HG03045 (cell line): ENCODE data around the gene SLC17A2.
"Not testable (repeated sequence)": the region's sequence is repeated elsewhere in the genome, so short reads cannot be mapped to it uniquely, and the experiment has no call there.

Experiments
- ATAC-seq: cut with Tn5 transposase; IDR thresholded peaks from one replicate; pipeline ENCODE4 v1.9.1; 2021; ENCODE audit warnings: mild to moderate bottlenecking, moderate library complexity; ENCODE audit not compliant: unreplicated experiment

The SLC17A2 gene

GRCh38 chr6:25952535-25952934 lies 22.0 kb upstream of the SLC17A2 start:
- no peak for ATAC-seq

GRCh38 chr6:25951296-25952032 lies 21.0 kb upstream of the SLC17A2 start:
- ATAC-seq: no peak

GRCh38 chr6:25950297-25950696 lies 19.8 kb upstream of the SLC17A2 start:
- ATAC-seq: no peak

DNA sequence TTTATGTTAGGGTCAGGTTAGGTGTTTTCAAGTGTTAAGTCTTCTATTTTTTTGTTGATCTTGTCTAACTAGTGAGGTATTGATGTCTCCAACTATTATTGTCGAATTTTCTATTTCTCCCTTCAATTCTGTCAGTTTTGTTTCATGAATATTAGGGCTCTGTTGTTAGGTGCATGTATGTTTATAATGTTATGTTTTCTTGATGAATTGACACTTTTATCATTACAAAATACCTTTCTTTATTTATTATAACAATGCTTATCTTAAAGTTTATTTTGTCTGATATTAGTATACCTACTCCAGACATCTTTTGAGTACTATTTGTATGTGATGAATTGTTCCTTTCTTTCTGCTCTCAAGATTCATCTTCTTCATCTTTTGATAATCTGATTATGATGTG lies 19.2 kb upstream of the SLC17A2 start:
- no peak for ATAC-seq

DNA sequence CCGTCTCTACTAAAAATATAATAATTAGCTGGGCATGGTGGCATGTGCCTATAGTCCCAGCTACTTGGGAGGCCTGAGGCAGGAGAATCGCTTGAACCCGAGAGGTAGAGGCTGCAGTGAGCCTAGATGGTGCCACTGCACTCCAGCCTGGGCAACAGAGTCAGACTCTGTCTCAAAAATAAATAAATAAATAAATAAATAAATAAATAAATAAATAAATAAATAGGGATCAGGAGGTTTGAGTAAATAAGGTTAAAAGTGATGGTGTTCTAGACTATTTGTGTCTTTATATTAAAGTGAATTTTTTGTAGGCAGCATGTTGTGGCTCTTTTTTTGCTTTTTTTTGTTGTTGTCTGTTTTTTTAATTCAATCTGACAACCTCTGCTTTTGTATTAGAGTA lies 17.0 kb upstream of the SLC17A2 start:
- not testable (repeated sequence) for ATAC-seq

- no peak for ATAC-seq
Measured at GRCh38 chr6:25946631-25947030, 16.1 kb upstream of the SLC17A2 start.

DNA sequence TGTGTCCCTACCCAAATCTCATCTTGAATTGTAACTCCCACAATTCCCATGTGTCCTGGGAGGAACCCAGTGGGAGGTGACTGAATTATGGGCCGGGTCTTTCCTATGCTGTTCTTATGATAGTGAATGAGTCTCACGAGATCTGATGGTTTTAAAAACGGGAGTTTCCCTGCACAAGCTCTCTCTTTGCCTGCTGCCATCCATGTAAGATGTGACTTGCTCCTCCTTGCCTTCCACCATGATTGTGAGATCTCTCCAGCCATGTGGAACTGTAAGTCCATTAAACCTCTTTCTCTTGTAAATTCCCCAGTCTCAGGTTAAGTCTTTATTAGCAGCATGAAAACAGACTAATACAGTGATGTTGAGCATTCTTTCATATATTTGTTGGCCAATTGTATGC lies 15.2 kb upstream of the SLC17A2 start:
- not testable (repeated sequence) for ATAC-seq

DNA sequence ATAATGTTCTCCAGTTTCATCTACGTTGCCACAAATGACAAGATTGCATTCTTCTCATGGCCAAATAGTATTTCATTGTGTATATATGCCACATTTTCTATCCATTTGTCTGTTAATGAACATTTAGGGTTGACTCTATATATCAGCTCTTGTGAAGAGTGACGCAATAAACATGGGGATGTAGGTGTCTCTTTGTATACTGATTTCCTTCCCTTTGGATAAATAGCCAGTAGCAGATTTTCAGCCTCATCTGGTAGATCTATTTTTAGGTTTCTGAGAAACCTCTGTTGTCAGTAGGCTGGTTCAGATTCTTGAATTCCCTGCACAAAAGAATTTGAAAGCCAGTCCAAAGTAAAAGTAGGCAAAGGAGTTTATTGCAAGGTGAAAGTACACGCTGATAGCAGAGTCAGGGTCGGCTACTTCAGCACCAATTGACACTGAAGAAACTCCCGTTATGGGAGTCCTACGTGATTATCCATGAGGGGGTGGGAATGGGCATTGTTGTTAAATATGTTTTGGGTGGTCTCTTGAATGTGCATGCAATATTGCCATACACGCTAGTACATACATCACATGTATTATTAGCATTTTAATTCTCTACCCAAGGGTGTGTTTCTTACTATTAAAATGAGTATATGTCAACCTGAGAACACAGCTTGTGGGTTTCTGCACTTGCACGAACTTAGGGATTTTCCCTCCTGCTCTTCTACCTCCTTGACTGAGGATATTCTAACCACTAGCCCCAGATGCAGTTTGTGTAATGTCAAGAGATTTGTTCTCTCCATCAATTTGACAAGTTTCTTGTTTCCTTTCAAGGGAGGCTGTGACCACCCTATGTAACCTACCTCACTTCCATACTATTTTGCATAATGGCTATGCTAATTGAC lies 14.4 kb upstream of the SLC17A2 start:
- peak; percentile 92 for ATAC-seq

GRCh38 chr6:25943887-25944286 lies 13.4 kb upstream of the SLC17A2 start:
- ATAC-seq: no peak

DNA sequence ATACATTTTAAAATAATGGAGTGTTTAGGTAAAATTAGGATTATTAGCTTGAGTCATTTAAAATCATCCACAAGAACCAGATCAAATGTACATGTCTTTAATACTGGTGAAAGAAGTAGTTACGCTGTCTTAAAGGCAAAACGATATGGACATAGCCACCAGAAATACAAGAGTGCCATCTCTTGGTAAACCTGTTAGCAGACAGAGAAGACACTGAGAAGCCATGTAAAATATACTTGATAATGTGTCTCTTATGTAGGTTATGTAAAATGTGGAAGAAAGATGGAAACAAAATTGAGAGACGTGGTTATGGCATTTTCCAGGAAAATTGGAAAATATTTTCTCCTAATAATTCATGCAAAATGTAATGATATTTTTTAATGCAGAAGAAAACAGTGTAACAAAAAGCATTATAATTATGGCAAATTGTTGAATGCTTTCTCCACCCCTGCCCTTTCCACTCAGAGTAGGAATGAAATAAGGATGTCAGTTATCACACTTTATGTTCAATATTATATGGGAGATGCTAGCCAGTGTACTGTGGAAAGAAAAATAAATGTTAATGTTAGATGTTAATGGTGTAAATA lies 12.2 kb upstream of the SLC17A2 start:
- no peak for ATAC-seq

DNA sequence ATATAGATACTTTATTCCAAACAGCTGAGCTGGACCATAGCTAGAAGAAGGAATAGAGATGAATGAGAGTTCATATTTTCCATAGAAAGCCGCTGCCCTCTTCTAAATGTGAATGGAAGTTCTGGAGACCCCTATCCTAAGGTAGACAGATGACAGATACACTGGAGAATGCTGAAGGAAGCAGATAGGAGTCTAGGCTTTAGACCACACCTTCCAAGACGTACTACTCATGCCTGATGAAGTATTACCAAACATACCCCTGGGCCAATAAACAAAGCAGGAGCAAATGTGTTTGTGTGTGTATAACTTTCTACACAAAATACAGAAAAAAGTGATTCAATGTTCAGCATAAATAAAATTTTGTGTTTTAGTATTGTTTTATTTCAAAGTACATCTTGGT lies 9.1 kb upstream of the SLC17A2 start:
- no peak for ATAC-seq

DNA sequence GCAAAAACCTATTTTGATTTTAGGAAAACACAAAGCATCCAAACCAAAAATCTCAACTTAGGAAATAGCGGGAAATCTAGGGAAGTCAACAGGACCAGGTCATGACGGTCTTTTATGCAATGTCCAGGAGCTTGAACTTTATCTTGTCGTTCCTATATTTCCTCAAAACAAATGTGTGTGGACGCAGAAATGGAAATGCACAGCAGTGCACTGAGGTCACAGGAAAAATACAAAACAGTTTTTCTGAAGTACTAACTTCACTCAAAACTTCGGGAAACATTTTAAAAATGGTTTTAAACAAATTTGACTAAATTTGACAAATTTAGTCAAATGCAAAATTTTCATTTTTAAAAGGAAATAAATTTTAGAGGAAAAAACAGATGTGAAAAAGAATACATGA lies 5.5 kb upstream of the SLC17A2 start:
- ATAC-seq: no peak

DNA sequence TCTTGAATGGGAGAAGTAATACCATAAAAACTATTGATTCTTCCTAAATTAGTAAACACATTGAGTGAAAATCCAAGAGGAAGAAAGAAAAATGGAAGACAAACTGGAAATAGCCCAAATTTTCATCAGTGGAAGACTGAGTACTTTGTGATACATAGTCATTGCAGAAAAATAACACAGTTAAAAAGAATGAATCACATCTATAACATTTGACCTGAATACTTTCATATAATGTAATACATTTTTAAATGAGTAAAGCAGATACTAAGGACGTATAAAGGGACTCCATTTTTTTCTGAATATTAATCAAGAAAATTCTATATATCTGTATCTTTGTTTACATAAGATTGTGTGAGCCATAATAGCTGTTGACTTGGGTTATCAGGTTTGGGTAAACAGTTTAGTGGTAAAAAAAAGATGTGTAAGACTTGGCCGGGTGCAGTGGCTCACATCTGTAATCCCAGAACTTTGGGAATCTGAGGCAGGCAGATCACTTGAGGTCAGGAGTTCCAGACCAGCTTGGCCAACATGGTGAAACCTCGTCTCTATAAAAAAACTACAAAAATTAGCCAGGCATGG lies 4.3 kb upstream of the SLC17A2 start:
- no peak for ATAC-seq

DNA sequence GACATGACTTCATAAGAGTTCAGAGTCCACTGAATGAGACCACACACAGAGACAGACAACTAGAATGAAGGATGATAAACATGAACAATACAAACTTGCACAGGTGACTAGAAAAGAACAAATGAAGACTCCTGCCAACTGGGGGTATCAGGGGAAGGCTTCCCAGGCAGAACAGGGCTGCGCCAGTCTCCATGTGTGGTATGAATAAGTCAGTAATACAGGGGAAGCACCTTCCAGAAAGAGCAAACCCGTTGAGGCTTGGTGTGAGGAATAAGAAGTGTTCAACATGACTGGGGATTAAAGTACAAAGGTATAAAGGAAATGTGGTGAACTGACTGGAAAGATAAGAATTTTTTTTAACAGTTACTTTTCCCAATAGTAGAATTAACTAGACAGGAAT lies 3.7 kb upstream of the SLC17A2 start:
- no peak for ATAC-seq

DNA sequence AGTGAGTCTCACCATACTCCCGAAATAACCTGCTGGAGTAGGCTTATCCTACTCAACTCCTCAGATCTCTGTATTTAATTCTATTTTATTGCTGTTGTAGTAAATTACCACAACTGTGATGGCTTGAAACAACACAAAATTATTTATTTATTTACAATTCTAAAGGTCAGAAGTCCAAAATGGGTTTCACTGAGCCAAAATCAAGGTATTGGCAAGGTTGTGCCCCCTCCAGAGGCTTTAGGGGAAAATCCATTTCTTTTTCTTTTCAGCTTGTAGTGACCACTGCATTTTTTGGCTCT lies 869 bp upstream of the SLC17A2 start:
- ATAC-seq: no peak

- not testable (repeated sequence) for ATAC-seq
Measured at GRCh38 chr6:25929785-25930184, 706 bp downstream of the SLC17A2 start.

GRCh38 chr6:25928562-25929324 lies 1.7 kb downstream of the SLC17A2 start:
- ATAC-seq: no peak

DNA sequence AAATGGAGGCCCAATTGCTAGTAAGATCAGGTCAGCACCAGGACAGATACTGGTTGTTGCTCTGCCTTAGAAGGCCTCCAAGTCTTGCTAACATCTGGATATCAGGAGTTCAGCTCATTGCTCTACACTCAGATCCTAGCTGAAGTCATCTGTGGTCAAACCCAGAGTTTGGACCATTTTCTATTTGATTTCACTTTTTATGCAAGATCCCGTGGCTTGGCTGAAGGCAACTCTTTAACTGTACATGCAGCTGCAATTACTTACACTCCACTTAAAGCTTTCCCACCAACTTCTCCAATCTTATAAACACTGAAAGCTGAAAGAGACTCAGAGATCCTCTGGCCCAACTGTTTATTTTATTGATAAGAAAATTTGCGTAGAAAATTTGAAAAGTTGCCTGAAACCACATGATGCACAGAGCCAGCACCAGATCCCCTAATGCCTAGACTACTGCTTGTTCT lies 2.7 kb downstream of the SLC17A2 start:
- no peak for ATAC-seq

- no peak for ATAC-seq
Measured at GRCh38 chr6:25927178-25927577, 3.3 kb downstream of the SLC17A2 start.

DNA sequence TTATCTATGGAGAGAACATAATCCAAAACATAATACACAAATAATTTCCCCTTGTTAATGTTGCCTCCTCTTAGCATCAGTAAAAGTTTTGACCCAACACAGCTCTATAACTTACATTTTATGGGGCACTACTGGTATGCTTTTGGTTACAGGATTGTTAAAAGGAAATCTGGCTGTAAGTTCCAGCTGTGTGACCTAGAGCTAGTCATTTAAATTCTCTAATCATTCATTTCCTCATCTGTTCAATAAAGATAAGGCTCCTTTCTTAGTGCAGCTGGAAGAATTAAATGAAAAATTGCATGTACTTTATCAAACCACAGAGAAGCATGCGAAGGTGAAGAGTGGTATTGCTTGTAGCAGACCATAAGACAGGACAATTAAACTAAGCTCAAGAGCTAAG lies 4.6 kb downstream of the SLC17A2 start:
- ATAC-seq: no peak

DNA sequence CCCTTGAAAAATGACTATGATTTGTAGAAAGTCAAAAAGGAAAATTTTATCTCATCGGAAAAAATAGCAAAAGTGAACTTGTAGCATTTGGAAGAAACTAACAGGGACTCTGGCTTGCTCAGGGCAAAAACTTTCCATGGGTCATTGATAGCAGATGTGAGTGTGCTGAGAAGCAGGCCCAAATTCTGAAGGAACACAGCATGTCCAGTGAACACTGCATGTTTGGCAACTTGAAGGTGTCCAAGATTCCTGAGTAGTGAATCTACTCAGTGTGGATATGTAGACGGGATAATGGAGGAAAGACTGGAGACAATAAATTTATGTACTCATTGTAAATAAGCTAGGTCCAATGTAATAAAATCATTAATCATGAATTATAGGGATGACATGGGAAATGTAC lies 8.2 kb downstream of the SLC17A2 start:
- no peak for ATAC-seq
